CD4-positive, alpha-beta T cell treated with Interleukin-15 for 1 hour (primary cell): ENCODE measurements around the gene CIAO1.
"Not testable (repeated sequence)": the region's sequence is repeated elsewhere in the genome, so short reads cannot be mapped to it uniquely, and the experiment has no call there.

Experiments used
- DNase-seq: peaks from one replicate; pipeline ENCODE4 v3.0.0-alpha.2; 2020

CIAO1 gene

DNA sequence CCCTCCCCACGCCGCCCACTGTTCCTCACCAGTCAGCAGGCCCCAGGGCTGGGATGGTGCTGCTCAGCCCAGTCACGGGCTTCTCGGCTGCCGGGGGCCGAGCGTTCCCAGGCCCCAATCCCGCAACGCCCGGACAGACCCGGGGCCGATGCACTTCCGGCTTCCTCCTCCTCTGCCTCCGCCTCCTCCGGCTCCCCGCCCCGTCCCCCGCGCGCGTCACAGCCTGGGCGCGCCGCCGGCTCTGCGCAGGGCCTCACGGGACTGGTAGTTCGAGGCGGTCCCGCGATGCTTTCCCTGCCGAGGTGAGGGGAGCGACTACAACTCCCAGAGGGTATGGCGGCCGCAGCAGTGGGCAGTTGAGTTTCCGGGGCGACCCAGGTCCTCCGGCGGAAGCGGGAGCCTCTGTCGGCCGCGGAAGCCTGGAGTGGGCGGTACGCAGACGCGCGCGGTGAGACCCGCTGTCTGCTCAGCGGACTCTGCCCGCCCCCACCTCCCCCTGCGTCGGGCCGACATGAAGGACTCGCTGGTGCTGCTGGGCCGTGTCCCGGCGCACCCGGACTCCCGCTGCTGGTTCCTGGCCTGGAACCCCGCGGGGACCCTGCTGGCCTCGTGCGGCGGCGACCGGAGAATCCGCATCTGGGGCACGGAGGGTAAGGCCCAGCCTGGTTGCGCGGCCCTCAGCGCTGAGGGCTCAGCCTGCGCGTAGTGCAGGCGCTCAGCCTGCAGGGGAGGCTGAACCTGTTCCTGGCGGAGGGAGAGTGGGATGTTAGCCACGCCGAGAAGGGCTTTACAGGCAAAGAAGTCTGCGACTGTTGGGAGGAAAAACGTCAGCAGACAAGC, at the start of gene CIAO1, which contains the start of gene TMEM127:
Gene CIAO1, plus strand, starts transcription at position 386 of the 840 bp plus-strand sequence. Its CDS starts 126 bp downstream, at position 512.
Gene TMEM127, minus strand, starts transcription at position 158 of the 840 bp plus-strand sequence. CDS start 616 bp downstream, outside the sequence.
- peak; percentile 98 for DNase-seq

DNA sequence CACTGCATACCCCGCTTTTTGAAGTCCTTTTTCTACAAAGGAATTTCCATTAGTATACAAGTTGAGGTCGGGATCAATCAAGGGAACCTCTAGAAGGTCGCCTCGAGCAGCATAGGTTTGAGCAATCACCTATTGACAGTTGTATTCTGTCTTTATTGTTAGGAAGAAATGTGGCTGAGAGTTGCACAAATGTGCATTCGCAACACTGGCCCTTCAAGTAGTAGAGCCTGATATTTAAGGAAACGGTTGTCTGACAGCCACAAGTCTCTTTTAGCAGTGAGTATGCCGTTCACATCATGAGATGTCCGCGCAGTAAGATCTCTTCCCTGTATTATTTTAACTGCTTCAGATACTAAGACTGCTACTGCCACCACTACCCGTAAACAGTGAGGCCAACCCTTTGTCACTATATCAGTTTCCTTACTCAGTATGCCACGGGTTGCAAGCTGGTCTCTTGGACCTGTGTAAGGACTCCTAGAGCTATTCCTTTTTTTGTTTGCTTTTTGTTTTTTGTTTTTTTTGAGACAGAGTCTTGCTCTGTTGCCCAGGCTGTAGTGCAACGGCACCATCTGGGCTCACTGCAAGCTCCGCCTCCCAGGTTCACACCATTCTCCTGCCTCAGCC, 47.4 kb upstream of the CIAO1 start:
- no peak for DNase-seq

DNA sequence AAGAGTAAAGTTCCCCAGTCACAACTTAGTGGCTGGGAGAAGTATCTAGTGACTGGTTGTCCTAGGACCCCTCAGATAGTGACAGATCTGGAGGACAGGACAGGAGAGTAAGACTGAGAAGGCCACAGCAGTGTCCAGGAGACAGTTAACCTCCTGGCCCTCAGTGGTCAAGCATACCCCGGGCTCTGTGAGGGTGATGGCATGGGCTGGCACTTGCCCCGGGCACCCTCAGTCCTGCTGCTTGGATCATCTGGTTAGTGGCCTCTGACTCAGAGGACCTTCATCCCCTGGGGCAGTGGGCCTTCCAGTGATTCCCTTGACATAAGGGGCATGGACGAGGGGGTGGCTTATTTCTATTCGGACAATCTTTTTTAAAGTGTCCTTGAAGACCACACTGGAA, 46.1 kb upstream of the CIAO1 start:
- DNase-seq, result not testable (repeated sequence)

DNA sequence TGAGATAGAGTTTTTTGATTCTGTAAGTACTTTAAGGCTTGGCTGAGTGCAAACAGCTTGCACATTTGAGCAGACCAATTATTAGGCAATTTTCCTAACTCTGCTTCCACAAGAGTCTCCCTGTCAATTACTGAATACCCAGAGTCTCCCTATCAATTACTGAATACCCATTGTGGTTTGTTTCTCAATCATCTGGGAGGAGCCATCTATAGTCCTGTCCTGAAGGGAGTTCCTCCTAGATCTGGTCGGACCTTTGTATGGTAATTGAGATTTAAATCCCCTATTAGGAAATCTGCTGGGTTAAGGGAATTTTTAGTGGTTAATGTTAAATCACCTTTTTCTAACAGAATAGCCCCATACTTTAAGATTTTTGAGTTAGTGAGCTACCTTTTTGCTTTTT, 44.9 kb upstream of the CIAO1 start:
- not testable (repeated sequence) for DNase-seq

DNA sequence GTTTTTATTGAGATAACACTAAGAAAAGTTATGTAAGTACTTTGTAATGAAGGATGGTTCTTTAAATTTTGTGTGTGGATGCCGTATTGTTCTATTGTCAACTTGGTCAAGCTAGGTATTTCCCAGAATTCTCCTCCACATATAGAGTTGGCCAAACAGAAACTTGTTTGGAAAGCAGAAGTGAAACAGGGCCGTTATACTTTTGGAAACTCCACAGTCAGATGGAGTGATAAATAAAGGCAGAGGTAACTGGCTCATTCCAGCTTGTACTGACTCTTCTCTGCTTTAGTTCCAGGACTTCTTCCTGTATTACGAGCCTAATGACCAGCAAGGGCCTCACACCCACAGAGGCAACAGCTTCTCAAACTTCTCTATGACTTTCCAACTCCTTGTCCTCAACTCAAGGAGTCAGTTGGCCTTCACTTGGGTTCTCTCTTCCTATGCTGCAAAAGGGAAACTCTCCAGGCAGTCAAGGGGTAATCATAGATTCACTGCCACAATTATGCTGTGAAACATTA, 41.0 kb upstream of the CIAO1 start:
- peak; percentile 42 for DNase-seq

DNA sequence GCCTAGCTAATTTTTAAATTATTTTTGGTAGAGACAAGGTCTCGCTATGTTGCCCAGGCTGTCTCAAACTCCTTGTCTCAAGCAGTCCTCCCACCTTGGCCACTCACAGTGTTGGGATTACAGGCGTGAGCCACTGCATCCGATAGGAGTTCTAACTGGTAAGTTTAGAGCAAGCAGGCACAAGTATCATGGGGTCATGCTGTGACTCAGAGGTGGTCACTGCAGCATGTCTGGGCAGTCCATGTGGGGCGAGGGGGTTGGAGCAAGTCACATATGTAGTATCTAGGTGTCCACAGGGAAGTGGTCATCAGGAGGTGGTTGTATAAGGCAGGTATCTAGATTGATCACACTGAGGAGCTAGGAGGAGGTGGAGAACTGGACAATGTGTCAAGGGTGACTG, 34.7 kb upstream of the CIAO1 start:
- DNase-seq, result no peak

DNA sequence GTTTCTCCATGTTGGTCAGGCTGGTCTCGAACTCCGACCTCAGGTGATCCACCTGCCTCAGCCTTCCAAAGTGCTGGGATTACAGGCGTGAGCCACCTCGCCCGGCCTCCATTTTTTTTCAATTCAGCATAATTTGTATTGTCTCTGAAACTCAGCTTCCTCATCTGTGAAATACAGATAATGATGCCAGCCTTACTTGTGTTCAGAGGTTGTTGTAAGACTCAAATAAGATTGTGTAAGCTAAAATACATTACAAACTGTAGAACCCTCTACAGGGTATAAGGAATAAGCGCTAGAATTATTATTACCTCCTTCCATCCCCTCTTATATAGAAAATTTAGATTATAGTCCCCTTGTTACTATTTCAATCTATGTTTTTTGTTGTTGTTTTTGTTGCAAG, 32.6 kb upstream of the CIAO1 start:
- DNase-seq, result no peak

DNA sequence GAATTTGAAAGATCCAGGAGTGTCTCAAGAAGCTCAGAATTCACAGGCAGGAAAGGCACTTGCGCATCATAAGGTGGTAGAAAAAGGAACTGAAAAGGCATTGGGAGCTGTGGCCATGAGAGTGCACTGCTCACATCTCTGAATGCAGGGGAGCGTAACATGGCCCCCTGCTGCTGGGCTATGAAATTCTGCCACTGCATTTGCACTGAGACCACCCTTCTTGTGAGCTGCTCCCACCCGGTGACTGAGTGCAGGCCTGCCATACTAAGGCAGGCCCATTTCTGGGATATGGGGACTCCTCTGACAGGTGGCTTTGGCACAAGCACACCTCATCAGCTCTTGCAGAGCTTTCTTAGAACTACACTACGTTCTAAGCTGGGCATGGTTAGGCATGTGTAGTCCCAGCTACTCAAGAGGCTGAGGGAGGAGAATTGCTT, 32.1 kb upstream of the CIAO1 start:
- DNase-seq, result no peak

DNA sequence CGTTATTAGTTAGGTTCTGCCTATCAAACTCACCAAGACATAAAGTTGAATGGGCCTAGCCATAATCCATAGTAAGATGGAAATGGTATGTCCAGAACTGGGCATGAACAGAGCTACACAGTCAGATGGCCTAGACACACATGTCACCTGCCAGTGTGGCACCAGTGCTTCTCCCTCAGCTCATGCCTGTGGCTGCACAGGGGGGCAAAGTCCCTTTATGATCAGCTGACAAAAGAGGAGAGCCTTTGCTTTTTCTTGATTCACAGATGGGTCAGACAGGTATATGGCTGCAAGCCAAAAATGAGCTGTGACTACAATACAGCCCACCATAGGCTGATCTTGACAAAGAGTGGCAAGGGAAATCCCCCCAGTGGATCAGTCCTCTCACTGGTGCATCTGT, 29.1 kb upstream of the CIAO1 start:
- DNase-seq, result no peak

DNA sequence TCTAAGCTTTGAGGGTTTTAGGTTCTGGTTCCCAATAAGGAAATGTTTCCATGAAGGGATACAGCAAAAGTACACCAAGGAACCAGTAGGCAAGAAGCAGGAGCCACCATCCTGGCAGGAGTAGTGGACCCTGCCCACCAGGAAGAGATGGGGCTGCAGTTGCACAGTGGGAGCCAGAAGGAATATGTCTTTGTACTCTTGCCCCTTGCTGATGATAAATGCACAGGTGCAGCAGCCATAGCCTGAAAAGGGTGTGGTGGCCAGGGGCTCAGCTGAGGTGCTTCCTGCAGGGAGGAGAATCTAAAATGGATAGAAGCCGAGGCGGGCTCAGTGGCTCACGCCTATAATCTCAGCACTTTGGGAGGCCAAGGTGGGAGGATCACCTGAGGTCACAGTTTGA, 27.8 kb upstream of the CIAO1 start:
- DNase-seq, result no peak

DNA sequence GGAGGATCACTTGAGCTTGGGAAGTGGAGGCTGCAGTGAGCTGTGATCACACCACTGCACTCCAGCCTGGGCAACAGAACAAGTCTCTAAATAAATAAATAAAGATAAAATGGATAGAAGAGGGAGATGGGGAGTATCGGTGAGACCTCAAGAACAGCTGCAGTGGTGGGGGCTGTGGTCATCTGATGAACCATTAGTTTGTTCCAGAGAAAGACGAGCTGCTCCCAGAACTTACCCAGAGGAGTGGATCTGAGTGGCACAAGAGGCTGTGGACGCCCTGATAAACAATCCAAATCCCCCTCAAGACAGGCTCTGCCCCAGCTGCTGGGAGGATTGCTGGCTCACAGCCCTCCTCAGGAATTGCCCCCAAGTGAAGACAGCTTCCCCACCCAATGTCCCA, 26.9 kb upstream of the CIAO1 start:
- DNase-seq, result no peak

DNA sequence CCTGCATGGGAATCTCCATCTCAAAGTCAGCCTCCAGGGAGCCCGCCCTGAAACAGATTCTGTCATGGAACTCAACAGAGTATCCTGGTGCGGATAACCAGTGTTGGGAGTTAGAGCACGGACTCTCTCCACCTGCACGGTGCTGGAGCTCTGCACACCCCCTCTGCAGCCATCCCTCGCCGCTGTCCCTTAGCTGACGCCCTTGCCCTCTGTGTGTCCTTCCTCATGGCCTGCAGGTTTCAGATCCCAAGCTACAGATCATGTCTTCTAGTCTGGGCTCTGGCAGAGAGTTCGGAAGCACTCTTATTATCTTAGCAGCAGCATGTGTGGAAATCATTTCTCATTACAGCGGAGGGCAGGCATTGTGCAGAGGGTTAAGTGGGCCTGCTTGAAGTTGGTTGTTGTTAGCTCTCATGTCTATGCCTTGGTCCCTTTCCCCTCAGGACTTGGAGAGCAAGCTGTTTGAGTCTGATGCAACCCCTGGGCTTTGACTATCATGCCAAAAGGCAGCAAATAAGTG, 26.2 kb upstream of the CIAO1 start:
- no peak for DNase-seq

DNA sequence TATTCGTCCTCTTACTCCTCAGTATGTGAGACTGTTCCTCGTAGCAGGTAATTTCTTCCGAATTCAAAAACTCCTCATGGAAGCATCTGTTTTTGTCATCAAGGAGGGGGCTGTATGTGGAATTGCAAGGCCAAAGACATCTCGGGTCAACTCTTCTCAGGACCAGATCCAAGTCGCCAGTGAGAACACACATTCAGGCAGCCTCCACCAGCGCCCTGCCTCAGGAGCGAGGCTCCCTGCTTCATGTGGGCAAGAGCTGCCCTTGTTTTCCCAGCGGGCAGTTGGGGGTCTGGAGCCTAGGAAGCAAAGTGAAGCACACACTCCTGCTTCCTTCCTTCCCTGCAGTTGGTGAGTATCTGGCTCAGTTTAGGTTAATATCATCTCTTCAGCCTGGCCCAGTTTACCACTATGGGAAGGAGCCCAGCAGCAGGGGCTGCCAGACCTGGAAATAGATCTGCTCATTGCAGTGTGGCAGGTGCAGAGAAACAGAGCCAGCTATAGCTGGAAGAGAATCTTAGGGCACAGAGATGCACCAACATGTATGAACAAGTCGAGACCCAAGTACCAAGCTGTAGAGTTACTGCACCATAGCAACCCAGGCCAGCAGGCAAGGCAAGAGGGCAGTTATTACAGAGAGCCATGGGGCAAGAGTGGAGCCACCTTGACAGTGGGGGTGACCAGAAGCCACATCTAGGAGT, 25.5 kb upstream of the CIAO1 start:
- no peak for DNase-seq

DNA sequence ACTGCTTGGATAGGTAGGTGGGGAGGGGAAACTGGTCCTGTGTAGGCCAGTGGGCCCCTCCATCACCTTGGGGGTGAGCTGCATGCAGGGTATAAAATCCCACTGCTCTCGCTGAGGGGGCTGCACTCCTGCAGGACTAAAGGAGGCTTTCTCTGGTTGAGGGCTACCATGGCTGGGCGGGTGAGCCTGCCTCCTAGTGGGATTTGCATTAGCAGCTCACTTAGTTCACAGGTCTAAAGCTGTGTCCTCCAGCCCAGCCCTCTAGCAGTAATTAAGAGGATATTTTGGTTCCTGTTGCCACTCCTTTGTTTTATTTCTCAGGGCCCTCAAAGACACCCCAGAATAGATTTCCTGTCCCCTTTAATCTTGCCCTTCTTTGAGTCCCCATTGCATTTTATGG, 24.8 kb upstream of the CIAO1 start:
- DNase-seq, result no peak

DNA sequence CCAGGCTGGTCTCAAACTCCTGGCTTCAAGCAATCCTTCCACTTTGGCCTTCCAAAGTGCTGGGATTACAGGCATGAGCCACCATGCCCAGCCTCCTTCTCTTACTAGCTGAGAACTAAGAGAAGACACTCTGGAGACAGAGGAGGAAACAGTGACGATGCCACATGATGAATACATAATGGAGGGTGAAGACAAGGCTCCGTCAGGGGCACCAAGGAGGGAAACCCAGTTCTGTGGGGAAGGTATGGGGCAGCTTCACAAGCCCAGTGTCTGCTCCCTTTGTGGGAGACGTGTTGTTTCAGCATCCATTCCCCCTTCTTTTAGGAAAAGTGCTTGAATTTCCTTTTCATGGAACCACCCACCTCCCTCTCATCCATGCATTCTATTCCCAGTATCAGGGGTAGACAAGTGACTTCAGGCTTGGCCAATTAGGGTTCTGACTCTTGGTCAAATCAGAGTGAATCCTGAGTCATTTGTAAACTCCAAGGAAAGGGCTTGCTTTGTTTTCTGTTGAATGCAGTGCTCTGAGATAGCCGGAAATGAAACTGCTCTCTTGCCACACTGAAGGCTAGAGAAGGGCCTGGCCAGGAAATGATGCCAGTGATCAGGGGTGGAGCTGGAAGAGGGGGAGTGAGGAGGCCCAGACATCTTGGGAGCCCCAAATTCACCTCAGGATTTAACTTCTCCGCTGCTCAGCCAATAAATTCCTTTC, 24.0 kb upstream of the CIAO1 start:
- DNase-seq, result peak; percentile 78

DNA sequence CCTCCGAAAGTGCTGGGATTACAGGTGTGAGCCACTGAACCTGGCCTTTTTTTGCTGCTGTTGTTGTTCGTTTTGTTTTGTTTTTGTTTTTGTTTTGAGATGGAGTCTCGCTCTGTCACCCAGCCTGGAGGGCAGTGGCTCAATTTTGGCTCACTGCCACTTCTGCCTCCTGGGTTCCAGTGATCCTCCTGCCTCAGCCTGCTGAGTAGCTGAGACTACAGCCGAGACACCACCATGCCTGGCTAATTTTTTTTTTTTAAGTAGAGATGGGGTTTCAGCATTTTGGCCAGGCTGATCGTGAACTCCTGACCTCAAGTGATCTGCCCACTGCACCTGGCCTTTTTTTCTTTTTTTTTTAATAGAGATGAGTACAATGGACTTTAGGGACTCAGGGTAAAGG, 22.2 kb upstream of the CIAO1 start:
- no peak for DNase-seq

DNA sequence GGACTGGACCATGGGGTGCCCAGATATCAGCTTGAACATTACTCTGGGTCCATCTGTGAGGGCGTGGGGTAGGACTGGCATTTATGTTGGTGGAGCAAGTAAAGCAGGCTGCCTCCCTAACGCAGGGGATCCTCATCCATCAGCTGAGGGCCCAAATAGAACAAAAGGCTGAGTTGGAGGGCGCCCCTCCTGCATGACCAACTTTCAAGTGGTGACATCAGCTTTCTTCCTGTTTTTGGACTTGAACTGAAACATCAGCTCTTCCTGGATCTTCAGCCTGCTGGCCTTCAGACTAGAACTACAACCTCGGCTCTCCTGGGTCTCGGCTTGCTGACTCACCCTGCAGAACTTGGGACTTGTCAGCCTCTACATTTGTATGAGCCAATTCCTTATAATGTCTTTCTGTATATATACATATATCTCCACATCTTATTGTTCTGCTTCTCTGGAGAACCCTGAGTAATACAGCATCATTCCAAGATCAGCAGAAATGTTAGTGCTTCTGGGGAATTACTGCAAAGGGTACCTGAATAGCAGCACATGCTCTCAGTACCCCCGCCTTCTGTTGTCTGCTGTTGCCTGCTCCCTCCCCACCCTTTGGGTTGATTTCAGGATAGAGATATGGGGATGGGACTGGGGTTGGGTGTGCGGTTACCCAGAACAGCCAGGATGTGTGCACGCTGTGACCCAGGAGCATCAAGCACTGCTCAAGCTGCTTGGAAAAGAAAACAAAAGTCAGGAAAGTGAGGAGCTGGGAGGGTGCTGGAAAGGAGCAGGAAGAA, 20.2 kb upstream of the CIAO1 start:
- peak; percentile 73 for DNase-seq

DNA sequence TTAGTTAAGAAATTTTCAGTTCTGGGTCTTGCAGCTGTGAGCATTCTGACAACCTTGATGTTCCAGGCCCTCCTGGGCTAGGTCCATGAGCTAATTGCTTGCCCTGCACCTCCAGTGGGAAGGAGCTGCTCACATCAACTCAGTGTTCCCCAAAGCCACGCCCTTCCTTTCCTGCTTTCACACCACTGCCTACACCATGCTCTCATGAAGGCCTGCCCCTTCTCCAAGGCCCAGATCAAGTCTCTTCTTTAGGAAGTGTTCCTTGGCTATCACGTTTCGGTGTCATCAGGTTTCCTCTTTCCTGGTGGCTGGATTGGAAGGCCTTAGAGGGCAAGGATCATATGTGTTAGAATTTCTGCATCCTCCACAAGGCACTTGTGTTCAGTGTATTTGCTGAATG, 19.0 kb upstream of the CIAO1 start:
- no peak for DNase-seq

DNA sequence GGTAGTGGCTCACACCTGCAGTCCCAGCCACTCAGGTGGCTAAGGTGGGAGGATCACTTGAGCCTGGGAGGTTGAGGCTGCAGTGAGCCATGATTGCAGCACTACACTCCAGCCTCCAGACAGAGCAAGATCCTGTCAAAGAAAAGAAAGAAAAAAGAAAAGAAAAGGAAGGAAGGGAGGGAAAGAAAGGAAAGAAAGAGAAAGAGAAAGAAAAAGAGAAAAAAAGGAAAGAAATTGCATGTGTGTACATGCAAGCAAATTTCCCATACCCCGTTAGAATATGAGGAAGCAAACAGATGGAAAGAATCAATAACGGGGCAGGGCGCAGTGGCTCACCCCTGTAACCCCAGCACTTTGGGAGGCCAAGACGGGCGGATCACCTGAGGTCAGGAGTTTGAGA, 18.1 kb upstream of the CIAO1 start:
- no peak for DNase-seq

DNA sequence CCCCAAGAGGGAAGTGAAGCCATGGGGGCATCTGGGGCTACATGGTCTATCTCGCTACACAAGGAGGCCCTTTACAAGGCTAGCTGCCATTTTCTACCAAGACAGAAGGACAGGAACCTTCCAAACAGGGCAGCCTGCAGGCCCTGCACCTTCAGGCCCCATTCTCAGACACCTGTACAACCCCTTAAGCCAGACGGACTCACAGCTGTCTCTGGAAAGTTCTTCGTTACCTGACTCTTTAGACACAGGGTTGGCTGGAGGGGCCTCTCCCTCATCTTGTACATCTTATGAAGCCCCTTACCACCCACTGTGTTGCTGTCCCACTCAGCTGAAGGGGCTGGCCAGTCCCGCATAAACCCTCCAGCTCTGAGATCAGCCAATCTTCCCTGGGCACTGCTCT, 17.4 kb upstream of the CIAO1 start:
- DNase-seq, result no peak

DNA sequence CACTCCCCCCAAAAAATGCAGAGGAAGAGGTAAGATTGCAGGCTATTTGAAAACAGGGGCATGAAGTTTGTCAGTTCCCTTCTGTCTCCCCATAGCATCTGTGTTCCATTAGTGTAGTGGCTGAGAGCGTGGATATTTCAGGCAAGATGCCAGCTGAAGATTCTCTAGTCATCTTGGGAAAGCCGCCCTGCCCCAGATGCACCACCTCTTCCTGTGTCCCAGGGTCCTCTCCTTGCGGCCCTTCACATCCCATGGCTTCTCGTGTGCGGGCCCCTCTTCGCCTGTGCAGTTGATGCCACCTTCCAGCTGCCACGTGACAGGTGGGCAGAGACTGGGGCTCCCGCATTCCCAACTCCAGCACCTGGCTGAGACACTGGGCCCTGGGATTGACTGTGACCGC, 16.4 kb upstream of the CIAO1 start:
- DNase-seq, result no peak

DNA sequence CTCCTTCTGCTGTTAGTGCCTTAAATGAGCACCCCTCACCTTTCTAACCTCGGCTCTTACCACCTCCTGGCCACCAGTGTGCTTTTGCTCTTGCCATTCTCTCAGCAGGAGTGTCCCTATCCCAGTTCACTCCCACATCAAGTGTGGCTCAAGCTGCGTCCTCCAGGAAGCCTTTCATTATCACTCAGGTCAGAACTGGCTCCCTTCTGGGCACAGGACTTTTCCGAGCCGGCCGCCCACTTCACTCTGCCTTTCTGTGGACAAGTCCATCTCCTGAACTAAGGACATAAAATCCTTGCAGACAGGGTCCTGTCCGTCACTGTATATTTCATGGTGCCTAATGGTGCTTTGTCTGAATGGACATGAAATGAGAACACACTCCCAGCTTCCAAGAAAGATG, 15.8 kb upstream of the CIAO1 start:
- no peak for DNase-seq
